Suprapubic skin (tissue), 4 donors: ENCODE measurements around the gene DRAM1. TPM values are rescaled to one million over a fixed set of nuclear protein-coding genes. Genes with fewer than 3 reads are reported as not detected.

Source experiments
- DNase-seq, 2 donors: peaks; one replicate each; pipeline ENCODE4 v3.0.0-alpha.2; 2019; ENCODE audit warnings: low spot score in 2 of 2
- H3K27ac ChIP-seq: fragments of 200-600 bp; sonication (generic); one replicate; pipeline ENCODE4 v1.5.1; 2019
- H3K27me3 ChIP-seq: fragments of 200-600 bp; sonication (generic); one replicate; pipeline ENCODE4 v1.5.1; 2019
- H3K36me3 ChIP-seq: fragments of 200-600 bp; sonication (generic); one replicate; pipeline ENCODE4 v1.5.1; 2019
- H3K4me1 ChIP-seq: fragments of 200-600 bp; sonication (generic); one replicate; pipeline ENCODE4 v1.5.1; 2019
- H3K4me3 ChIP-seq: fragments of 200-600 bp; sonication (generic); one replicate; pipeline ENCODE4 v1.5.1; 2019; ENCODE audit warnings: mild to moderate bottlenecking
- H3K9me3 ChIP-seq: fragments of 200-600 bp; sonication (generic); one replicate; pipeline ENCODE4 v1.5.1; 2019
- EP300 ChIP-seq: sonication (generic); formaldehyde crosslinking; IDR thresholded peaks from one replicate; pipeline ENCODE4 v1.6.1; 2017; ENCODE audit warnings: antibody characterized with exemption
- POLR2A ChIP-seq, 2 donors: fragments of 450-650 bp; IDR thresholded peaks; one replicate each; pipeline ENCODE4 v1.6.1; 2017; ENCODE audit warnings: antibody characterized with exemption in 2 of 2, mild to moderate bottlenecking in 2 of 2, moderate library complexity in 2 of 2
- POLR2AphosphoS5 ChIP-seq, 3 donors: sonication (generic); formaldehyde crosslinking; IDR thresholded peaks; one replicate each; pipeline ENCODE4 v1.6.1; 2017; ENCODE audit warnings: antibody characterized with exemption in 3 of 3
- whole genome bisulfite sequencing: methylation state at CpG from one replicate; pipeline ENCODE4 v1.1.5; 2018; 5-methylcytosine and 5-hydroxymethylcytosine counted together
- total RNA-seq, 4 donors: library from RNA; depleted of rRNA; stranded (reverse); fragments of >200 nt; gene quantifications; one replicate each; pipeline ENCODE4 v1.1.0, GENCODE V29; 2016
- TF ChIP-seq, protein P1 (sequence below), 2 donors: fragments of 200-600 bp in 1 of 2; fragments of 450-650 bp in 1 of 2; sonication (generic) in 1 of 2; IDR thresholded peaks; one replicate each; pipeline ENCODE4 v1.5.1; 2016 to 2019; ENCODE audit warnings: antibody characterized with exemption in 2 of 2, mild to moderate bottlenecking in 1 of 2, moderate library complexity in 1 of 2

Gene DRAM1
- total RNA-seq, 4 donors from 2014 or later = 4.8 to 7.4 (median 6.9) TPM

DNA sequence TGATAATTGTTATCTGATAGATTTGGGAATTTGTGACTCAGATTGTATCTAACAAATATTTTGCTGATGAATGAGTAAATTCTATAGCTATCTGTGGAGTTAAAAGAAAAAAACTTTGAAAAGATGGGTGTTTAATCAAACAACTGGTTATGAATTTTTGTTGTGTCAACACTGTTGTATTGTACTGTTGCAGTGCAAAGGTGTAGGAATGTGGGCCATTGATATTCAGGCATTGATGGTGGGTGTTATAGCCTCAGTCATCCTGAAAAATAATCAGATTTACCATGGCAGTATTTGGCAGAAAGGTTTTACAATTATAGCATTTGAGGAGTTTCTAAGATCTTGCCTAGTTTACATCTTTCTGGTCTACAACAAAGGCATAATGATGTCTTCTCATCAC lies 15.4 kb downstream of the DRAM1 start:
- H3K4me3 ChIP-seq = no peak overlapping the region
- H3K4me1 ChIP-seq = peaks cover 11% of the 10 kb centered on the region
- no peaks in the 10 kb centered on the region for H3K27me3 ChIP-seq
- no peaks in the 10 kb centered on the region for H3K9me3 ChIP-seq
- no peaks in the 10 kb centered on the region for H3K36me3 ChIP-seq
- no peak overlapping the region for H3K27ac ChIP-seq
- no peak for DNase-seq
- TF ChIP-seq POLR2AphosphoS5 (IDR thresholded peaks at IDR 0.05) = no peak
- TF ChIP-seq, protein P1, sequence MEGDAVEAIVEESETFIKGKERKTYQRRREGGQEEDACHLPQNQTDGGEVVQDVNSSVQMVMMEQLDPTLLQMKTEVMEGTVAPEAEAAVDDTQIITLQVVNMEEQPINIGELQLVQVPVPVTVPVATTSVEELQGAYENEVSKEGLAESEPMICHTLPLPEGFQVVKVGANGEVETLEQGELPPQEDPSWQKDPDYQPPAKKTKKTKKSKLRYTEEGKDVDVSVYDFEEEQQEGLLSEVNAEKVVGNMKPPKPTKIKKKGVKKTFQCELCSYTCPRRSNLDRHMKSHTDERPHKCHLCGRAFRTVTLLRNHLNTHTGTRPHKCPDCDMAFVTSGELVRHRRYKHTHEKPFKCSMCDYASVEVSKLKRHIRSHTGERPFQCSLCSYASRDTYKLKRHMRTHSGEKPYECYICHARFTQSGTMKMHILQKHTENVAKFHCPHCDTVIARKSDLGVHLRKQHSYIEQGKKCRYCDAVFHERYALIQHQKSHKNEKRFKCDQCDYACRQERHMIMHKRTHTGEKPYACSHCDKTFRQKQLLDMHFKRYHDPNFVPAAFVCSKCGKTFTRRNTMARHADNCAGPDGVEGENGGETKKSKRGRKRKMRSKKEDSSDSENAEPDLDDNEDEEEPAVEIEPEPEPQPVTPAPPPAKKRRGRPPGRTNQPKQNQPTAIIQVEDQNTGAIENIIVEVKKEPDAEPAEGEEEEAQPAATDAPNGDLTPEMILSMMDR (IDR thresholded peaks at IDR 0.05) = no peak
- TF ChIP-seq POLR2A (IDR thresholded peaks at IDR 0.05) = no peak

DNA sequence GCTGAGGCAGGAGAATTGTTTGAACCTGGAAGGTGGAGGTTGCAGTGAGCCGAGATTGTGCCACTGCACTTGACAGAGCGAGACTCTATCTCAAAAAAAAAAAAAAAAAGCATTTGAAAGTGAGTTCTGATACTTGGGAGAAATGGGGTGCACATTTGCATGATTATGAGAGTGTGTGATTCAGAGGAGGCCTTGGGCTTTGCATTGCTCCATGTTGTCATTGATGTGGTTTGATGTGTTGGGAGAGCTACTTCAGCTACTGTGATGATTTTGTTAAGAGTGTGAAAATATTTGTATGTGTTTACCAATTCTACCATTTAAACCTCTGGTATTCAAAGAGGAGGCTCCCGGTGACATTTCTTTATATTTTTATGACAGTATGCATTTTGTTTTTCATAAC lies 24.4 kb downstream of the DRAM1 start:
- Histone ChIP-seq H3K9me3 (no peaks in the 10 kb centered on the region), H3K27me3 (no peaks in the 10 kb centered on the region), H3K4me3 (no peak overlapping the region), H3K36me3 (no peaks in the 10 kb centered on the region), H3K27ac (no peak overlapping the region), H3K4me1 (no peaks in the 10 kb centered on the region)
- no peak for DNase-seq
- 87% methylated on average over 3 of the region's 3 CpGs for WGBS
- TF ChIP-seq, protein P1 (IDR thresholded peaks at IDR 0.05) = no peak
- TF ChIP-seq POLR2AphosphoS5 (IDR thresholded peaks at IDR 0.05) (no peak), EP300 (no peak), POLR2A (IDR thresholded peaks at IDR 0.05) (no peak)

DNA sequence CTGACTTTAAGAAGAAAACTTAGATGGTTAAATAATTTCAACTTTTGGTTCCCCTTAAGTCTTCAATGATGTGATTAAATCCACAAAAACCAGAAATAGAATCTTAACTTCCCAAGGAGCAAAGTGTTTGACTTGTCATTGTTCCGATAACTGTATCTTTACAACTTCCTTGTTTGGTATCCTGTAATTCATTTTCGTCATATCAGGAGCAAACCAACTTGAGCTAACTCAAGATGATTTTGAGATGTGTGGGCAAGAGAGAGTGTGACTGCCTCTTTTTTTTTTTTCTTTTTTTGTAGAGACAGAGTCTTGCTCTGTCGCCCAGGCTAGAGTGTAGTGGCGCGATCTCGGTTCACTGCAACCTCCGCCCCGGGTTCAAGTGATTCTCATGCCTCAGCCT lies 25.3 kb downstream of the DRAM1 start:
- Histone ChIP-seq H3K27ac (no peak overlapping the region), H3K4me1 (no peaks in the 10 kb centered on the region), H3K27me3 (no peaks in the 10 kb centered on the region), H3K36me3 (peaks cover under 1% of the 10 kb centered on the region), H3K4me3 (no peak overlapping the region), H3K9me3 (no peaks in the 10 kb centered on the region)
- DNase-seq = no peak
- WGBS = 85% methylated on average over 8 of the region's 8 CpGs
- TF ChIP-seq POLR2AphosphoS5 (IDR thresholded peaks at IDR 0.05) (no peak), POLR2A (IDR thresholded peaks at IDR 0.05) (no peak), EP300 (no peak)
- TF ChIP-seq, protein P1 (IDR thresholded peaks at IDR 0.05) = no peak

DNA sequence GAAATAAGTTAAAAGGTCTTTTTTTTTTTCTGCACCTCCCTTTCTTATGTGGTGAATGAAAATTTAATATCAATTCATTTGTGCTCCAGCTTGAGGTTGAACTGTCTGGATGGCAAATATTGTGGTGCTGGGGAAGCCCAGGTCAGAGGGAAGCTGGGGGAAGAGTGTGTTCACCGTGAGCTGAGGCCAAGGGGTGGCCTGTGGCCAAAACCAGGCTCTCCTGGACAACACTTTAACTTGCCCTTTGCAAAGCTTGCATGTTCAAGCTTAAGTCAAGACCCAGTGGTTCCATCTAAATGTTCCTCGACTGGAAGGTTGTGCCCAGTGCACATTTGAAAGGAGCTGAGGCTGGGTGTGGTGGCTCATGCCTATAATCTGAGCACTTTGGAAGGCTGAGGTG lies 28.8 kb downstream of the DRAM1 start:
- no peaks in the 10 kb centered on the region for H3K9me3 ChIP-seq
- H3K4me1 ChIP-seq = no peaks in the 10 kb centered on the region
- H3K36me3 ChIP-seq = peaks cover 2% of the 10 kb centered on the region
- H3K27me3 ChIP-seq = no peaks in the 10 kb centered on the region
- H3K27ac ChIP-seq = no peak overlapping the region
- no peak overlapping the region for H3K4me3 ChIP-seq
- TF ChIP-seq POLR2AphosphoS5 (IDR thresholded peaks at IDR 0.05) (no peak), EP300 (no peak), POLR2A (IDR thresholded peaks at IDR 0.05) (no peak)
- TF ChIP-seq, protein P1 (IDR thresholded peaks at IDR 0.05) = no peak
- DNase-seq = no peak
- WGBS = 74% methylated on average over 2 of the region's 2 CpGs

DNA sequence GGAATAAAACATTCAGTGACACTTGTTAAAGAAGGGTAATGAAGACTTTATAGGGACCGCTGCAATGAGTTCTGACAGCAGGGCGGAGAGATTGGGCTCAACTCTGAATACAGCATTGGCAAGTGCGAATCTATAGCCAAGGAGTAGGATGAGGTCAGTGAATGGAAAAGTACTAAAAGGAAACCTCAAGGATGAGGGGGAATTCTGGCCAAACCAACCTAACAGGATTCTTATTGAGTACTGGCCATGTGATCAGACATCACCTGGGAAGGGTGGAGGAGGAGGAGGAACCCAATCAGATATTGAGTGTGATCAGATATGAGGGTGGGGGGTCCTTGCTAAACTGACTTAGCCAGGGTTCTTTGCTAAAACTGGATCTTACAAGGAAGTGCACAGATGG lies 31.0 kb downstream of the DRAM1 start:
- TF ChIP-seq POLR2AphosphoS5 (IDR thresholded peaks at IDR 0.05) (no peak), EP300 (no peak), POLR2A (IDR thresholded peaks at IDR 0.05) (no peak)
- TF ChIP-seq, protein P1 (IDR thresholded peaks at IDR 0.05) = no peak
- peaks cover 2% of the 10 kb centered on the region for H3K36me3 ChIP-seq
- DNase-seq = no peak
- no peak overlapping the region for H3K27ac ChIP-seq
- H3K4me1 ChIP-seq = no peaks in the 10 kb centered on the region
- H3K9me3 ChIP-seq = no peaks in the 10 kb centered on the region
- H3K27me3 ChIP-seq = no peaks in the 10 kb centered on the region
- 74% methylated on average over 3 of the region's 3 CpGs for WGBS
- H3K4me3 ChIP-seq = no peak overlapping the region
